OCI-LY3 (cell line): ENCODE measurements around the gene PRR18.
A peak's percentile ranks its signal among the peaks of the same experiment; 100 is the strongest.

Experiments used
- H2AFZ ChIP-seq: fragments of 200-600, 300-600 bp; shearing (Covaris generic); 2 replicates; pipeline ENCODE4 v1.6.0; 2014; ENCODE audit warnings: antibody characterized with exemption, low read depth, low read length
- H3K27ac ChIP-seq: fragments of 200-600, 300-600 bp; sonication (generic); 2 replicates; pipeline ENCODE4 v1.5.1; 2014; ENCODE audit warnings: mild to moderate bottlenecking, low read length, moderate library complexity, mixed read lengths
- H3K27me3 ChIP-seq: fragments of 200-600, 300-600 bp; sonication (generic); 2 replicates; pipeline ENCODE4 v1.6.1; 2014; ENCODE audit warnings: low read depth, low read length, mixed read lengths
- H3K36me3 ChIP-seq: fragments of 200-600, 300-600 bp; sonication (generic); replicated peaks from 2 replicates; pipeline ENCODE3; 2014; ENCODE audit warnings: low read depth, low read length, mixed read lengths
- H3K4me1 ChIP-seq: fragments of 300-600, 200-600 bp; sonication (generic); 2 replicates; pipeline ENCODE4 v1.6.1; 2014; ENCODE audit warnings: low read length, mixed read lengths
- H3K4me2 ChIP-seq: fragments of 200-600, 300-600 bp; sonication (generic); 2 replicates; pipeline ENCODE4 v1.6.1; 2014; ENCODE audit warnings: low read length, mixed read lengths
- H3K4me3 ChIP-seq: fragments of 300-600, 200-600 bp; sonication (generic); 2 replicates; pipeline ENCODE4 v1.5.1; 2014; ENCODE audit warnings: antibody characterized with exemption, mild to moderate bottlenecking, low read length, moderate library complexity
- H3K79me2 ChIP-seq: fragments of 300-600, 200-600 bp; shearing (Covaris generic); 2 replicates; pipeline ENCODE4 v1.6.1; 2014; ENCODE audit warnings: mild to moderate bottlenecking, low read length, mixed read lengths
- H3K9ac ChIP-seq: fragments of 300-600, 200-600 bp; shearing (Covaris generic); 2 replicates; pipeline ENCODE4 v1.6.0; 2014; ENCODE audit warnings: mild to moderate bottlenecking, low read length, moderate library complexity
- H3K9me3 ChIP-seq: fragments of 200-600, 300-600 bp; shearing (Covaris generic); 2 replicates; pipeline ENCODE4 v1.6.1; 2014; ENCODE audit warnings: low read length, mixed read lengths; ENCODE audit not compliant: insufficient read depth
- H4K20me1 ChIP-seq: fragments of 200-600, 300-600 bp; sonication (generic); 2 replicates; pipeline ENCODE4 v1.6.1; 2016; ENCODE audit warnings: low read length, mixed read lengths; ENCODE audit not compliant: insufficient read depth
- EZH2phosphoT487 ChIP-seq: fragments of 200-600 bp; shearing (Covaris generic); IDR thresholded peaks from 2 replicates; pipeline ENCODE4 v1.6.1; 2018; ENCODE audit warnings: antibody characterized with exemption, mixed run types, low read depth
- TF ChIP-seq, protein P1 (sequence below): fragments of 200-600, 300-600 bp; sonication (generic); IDR thresholded peaks from 2 replicates; pipeline ENCODE4 v1.5.1; 2014; ENCODE audit warnings: antibody characterized with exemption, low read length, low read depth

Gene PRR18

DNA sequence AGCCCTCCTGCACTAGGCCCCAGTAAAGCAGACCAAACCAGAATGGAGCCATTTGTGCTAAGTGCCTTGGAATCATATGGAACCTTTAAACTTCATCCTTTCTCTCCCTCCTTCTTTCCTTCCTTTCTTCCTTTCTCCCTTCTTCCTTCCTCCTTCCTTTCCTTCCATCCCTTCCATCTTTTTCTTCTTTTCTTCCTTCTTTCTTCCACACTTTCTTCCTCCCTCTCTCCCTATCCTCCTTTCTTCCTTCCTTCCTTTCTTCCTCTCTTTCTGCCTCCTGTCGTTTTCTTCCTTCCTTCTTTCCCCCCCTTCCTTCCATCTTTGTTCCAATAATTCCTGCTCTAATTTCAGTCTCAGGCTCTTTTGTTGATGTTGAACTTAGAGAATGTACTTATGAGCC lies 45.3 kb upstream of the PRR18 start:
- H3K9ac ChIP-seq, result no peak overlapping the region
- TF ChIP-seq EZH2phosphoT487, result no peak
- TF ChIP-seq, protein P1, sequence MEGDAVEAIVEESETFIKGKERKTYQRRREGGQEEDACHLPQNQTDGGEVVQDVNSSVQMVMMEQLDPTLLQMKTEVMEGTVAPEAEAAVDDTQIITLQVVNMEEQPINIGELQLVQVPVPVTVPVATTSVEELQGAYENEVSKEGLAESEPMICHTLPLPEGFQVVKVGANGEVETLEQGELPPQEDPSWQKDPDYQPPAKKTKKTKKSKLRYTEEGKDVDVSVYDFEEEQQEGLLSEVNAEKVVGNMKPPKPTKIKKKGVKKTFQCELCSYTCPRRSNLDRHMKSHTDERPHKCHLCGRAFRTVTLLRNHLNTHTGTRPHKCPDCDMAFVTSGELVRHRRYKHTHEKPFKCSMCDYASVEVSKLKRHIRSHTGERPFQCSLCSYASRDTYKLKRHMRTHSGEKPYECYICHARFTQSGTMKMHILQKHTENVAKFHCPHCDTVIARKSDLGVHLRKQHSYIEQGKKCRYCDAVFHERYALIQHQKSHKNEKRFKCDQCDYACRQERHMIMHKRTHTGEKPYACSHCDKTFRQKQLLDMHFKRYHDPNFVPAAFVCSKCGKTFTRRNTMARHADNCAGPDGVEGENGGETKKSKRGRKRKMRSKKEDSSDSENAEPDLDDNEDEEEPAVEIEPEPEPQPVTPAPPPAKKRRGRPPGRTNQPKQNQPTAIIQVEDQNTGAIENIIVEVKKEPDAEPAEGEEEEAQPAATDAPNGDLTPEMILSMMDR, result no peak
- no peak overlapping the region for H3K4me2 ChIP-seq
- no peaks in the 10 kb centered on the region for H3K36me3 ChIP-seq
- no peak overlapping the region for H3K4me3 ChIP-seq
- H3K9me3 ChIP-seq, result no peaks in the 10 kb centered on the region
- H3K27me3 ChIP-seq, result no peaks in the 10 kb centered on the region
- no peak overlapping the region for H3K27ac ChIP-seq
- H4K20me1 ChIP-seq, result no peaks in the 10 kb centered on the region
- no peak overlapping the region for H2AFZ ChIP-seq
- H3K79me2 ChIP-seq, result no peaks in the 10 kb centered on the region
- H3K4me1 ChIP-seq, result peaks cover 8% of the 10 kb centered on the region

DNA sequence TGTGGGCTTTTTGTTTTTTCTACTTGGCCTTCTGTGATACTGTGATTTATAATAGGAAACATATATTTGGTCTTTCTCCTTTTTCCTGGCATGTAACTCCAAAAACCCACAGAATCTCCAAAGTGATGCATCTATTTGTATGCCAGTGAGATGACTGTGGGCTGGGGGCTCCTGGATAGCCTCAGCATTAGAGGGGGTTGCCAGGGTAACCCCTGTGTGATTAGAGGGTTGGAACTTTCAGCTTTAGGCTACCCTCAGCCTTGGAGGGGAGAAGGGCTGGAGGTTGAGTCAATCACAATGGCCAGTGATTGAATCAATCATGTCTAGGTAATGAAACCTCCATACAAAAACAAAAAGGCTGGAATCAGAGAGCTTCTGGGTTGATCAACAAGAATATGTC lies 44.7 kb upstream of the PRR18 start:
- peaks cover 8% of the 10 kb centered on the region for H3K4me1 ChIP-seq
- H3K27me3 ChIP-seq, result no peaks in the 10 kb centered on the region
- H2AFZ ChIP-seq, result no peak overlapping the region
- H3K4me3 ChIP-seq, result no peak overlapping the region
- H3K4me2 ChIP-seq, result no peak overlapping the region
- no peaks in the 10 kb centered on the region for H3K79me2 ChIP-seq
- no peaks in the 10 kb centered on the region for H3K36me3 ChIP-seq
- no peak overlapping the region for H3K27ac ChIP-seq
- H3K9ac ChIP-seq, result no peak overlapping the region
- TF ChIP-seq, protein P1, result no peak
- TF ChIP-seq EZH2phosphoT487, result no peak
- H3K9me3 ChIP-seq, result no peaks in the 10 kb centered on the region
- no peaks in the 10 kb centered on the region for H4K20me1 ChIP-seq

DNA sequence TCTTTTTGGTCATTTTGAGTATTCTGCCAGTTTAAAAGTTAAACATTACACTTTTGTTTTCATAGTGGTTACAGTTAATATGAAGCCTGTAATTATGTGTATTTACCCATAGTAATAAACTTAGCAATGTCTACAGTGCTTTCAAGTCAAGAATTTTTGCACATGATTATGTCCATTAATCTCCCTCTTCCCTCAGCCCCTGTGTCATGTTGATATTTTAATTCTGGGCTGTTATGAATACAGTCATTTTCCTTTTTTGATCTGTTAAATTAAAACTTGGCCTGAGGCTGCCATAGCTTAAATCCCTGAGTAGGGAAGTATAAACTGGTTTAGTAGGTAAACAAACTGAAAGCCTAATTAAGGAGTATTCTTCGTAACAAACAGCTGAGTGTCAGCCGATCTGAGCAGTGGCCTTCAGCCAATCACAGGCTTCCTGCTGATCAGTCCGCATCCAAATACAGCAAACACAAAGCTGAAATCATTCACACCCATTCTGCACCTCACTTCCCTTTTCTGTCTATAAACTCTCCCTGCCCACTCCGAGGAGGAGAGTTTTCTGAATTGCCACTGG lies 43.6 kb upstream of the PRR18 start:
- Histone ChIP-seq H3K27ac (no peak overlapping the region), H3K9ac (no peak overlapping the region), H3K79me2 (no peaks in the 10 kb centered on the region), H3K27me3 (no peaks in the 10 kb centered on the region), H3K4me1 (peaks cover 8% of the 10 kb centered on the region), H3K9me3 (no peaks in the 10 kb centered on the region), H3K36me3 (no peaks in the 10 kb centered on the region), H3K4me3 (peak overlapping the region; percentile 45), H4K20me1 (no peaks in the 10 kb centered on the region), H3K4me2 (peak overlapping the region; percentile 42), H2AFZ (peak overlapping the region; percentile 87)
- TF ChIP-seq, protein P1, result no peak
- no peak for TF ChIP-seq EZH2phosphoT487

DNA sequence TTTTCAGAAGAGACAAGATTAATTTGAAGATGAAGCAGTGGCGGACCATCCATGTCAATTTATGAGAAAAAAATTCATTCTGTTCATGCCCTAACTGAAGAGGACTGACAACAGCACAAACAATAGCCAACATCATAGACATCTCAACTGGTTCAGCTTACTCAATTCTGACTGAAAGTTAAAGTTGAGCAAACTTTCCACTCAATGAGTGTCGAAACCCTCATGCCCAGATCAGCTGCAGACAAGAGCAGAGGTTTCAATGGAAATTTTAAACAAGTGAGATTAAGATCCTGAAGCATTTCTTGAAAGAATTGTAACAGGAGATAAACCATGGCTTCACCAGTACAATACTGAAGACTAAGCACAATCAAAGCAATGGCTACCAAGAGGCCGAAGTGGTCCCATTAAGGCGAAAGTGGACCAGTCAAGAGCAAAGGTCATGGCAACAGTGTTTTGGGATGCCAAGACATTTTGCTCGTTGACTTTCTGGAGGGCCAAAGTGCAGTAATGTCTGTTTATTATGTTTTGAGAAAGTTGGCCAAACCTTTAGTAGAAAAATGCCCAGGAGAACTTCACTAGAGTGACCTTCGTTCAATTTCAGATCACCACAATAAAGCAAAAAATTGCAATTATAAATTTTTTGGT lies 40.2 kb upstream of the PRR18 start:
- Histone ChIP-seq H3K4me1 (peaks cover 10% of the 10 kb centered on the region), H3K9me3 (no peaks in the 10 kb centered on the region), H3K4me2 (no peak overlapping the region), H2AFZ (no peak overlapping the region), H4K20me1 (no peaks in the 10 kb centered on the region), H3K27me3 (no peaks in the 10 kb centered on the region), H3K79me2 (no peaks in the 10 kb centered on the region), H3K9ac (no peak overlapping the region), H3K4me3 (no peak overlapping the region), H3K27ac (no peak overlapping the region), H3K36me3 (no peaks in the 10 kb centered on the region)
- no peak for TF ChIP-seq EZH2phosphoT487
- TF ChIP-seq, protein P1, result no peak
